Inflammatory macrophage treated with lipopolysaccharide for 4 hours (primary cell): ENCODE measurements around the gene KIAA1549.
"Not testable (repeated sequence)": the region's sequence is repeated elsewhere in the genome, so short reads cannot be mapped to it uniquely, and the experiment has no call there.

ENCODE experiments used
- DNase-seq: peaks from one replicate; pipeline ENCODE4 v3.0.0-alpha.2; 2020

The KIAA1549 gene

GRCh38 chr7:138981332-138982203, at the start of gene KIAA1549:
Gene KIAA1549 (minus strand): TSS chr7:138981389. CDS start chr7:138981269, 120 bp downstream.
- peak; percentile 64 for DNase-seq

GRCh38 chr7:139029353-139029752, 48.2 kb upstream of the KIAA1549 start:
- no peak for DNase-seq

- no peak for DNase-seq
Measured at GRCh38 chr7:139026551-139026950, 45.4 kb upstream of the KIAA1549 start.

- not testable (repeated sequence) for DNase-seq
Measured at GRCh38 chr7:139025861-139026260, 44.7 kb upstream of the KIAA1549 start.

GRCh38 chr7:139023076-139023475, 41.9 kb upstream of the KIAA1549 start:
- no peak for DNase-seq

- DNase-seq = no peak
Measured at GRCh38 chr7:139022286-139022685, 41.1 kb upstream of the KIAA1549 start.

- no peak for DNase-seq
Measured at GRCh38 chr7:139018910-139019309, 37.7 kb upstream of the KIAA1549 start.

- peak; percentile 63 for DNase-seq
Measured at GRCh38 chr7:139016931-139017511, 35.8 kb upstream of the KIAA1549 start.

GRCh38 chr7:139011373-139011772, 30.2 kb upstream of the KIAA1549 start:
- no peak for DNase-seq

GRCh38 chr7:139004321-139005090, 23.3 kb upstream of the KIAA1549 start:
- no peak for DNase-seq

GRCh38 chr7:138999414-138999813, 18.2 kb upstream of the KIAA1549 start:
- DNase-seq = no peak

GRCh38 chr7:138992052-138992531, 10.9 kb upstream of the KIAA1549 start:
- DNase-seq = no peak

GRCh38 chr7:138987686-138988085, 6.5 kb upstream of the KIAA1549 start:
- DNase-seq = no peak

- no peak for DNase-seq
Measured at GRCh38 chr7:138982204-138982623, 1.0 kb upstream of the KIAA1549 start.

GRCh38 chr7:138980563-138981291, 462 bp downstream of the KIAA1549 start:
- DNase-seq = peak; percentile 1

- DNase-seq = no peak
Measured at GRCh38 chr7:138979988-138980562, 1.1 kb downstream of the KIAA1549 start.

- no peak for DNase-seq
Measured at GRCh38 chr7:138979226-138979979, 1.8 kb downstream of the KIAA1549 start.

- no peak for DNase-seq
Measured at GRCh38 chr7:138978541-138979184, 2.5 kb downstream of the KIAA1549 start.

- DNase-seq = not testable (repeated sequence)
Measured at GRCh38 chr7:138976161-138976560, 5.0 kb downstream of the KIAA1549 start.

GRCh38 chr7:138975343-138976104, 5.7 kb downstream of the KIAA1549 start:
- DNase-seq = no peak
